D721Med (cell line): ENCODE data around the gene CORO2B.

Source experiments
- DNase-seq: peaks from one replicate; pipeline ENCODE4 v3.0.0; 2011; ENCODE audit warnings: low spot score; ENCODE audit not compliant: insufficient read length
- FAIRE-seq: peaks from 2 replicates; lab custom pipeline; 2011; peaks lifted over from hg19 to GRCh38; lab: Jason Lieb, UNC
- TF ChIP-seq, protein P1 (sequence below): IDR thresholded peaks from 2 replicates; pipeline ENCODE4 v1.5.1; 2012; ENCODE audit warnings: mild to moderate bottlenecking, control low read depth; ENCODE audit not compliant: insufficient read depth; ENCODE audit errors: missing control alignments

Gene CORO2B

DNA sequence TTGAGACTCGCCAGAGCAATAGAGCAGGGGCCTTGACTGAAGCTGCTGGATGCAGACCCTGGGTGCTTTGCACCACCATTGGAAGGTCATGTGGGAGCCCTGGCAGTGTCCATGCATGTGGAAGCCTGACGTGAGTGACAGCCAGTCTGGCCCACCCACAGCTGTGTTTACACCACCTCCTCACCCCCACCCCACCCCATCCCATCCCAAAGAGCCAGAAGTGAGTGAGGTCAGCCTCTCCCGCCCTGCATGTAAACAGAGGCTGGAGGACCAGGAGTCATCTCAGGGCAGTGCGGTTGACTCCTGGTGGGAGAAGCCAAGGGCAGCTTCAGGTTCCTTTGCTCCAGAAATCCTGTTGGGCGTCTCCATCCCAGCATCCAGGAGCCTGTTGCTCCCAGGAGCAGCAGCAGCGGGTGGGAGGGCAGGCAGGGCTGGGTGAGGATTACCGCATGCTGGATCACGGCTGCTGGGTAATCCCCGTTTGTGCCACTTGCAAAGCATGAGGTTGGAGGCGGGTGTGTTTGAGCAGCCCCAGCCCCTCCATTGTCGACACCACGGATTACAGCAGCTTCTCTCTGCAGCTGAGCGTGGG is 44.6 kb downstream of the CORO2B start:
- FAIRE-seq (no peak), DNase-seq (peak; percentile 78)

GRCh38 chr15:68625853-68626252 is 47.1 kb downstream of the CORO2B start:
- TF ChIP-seq, protein P1, sequence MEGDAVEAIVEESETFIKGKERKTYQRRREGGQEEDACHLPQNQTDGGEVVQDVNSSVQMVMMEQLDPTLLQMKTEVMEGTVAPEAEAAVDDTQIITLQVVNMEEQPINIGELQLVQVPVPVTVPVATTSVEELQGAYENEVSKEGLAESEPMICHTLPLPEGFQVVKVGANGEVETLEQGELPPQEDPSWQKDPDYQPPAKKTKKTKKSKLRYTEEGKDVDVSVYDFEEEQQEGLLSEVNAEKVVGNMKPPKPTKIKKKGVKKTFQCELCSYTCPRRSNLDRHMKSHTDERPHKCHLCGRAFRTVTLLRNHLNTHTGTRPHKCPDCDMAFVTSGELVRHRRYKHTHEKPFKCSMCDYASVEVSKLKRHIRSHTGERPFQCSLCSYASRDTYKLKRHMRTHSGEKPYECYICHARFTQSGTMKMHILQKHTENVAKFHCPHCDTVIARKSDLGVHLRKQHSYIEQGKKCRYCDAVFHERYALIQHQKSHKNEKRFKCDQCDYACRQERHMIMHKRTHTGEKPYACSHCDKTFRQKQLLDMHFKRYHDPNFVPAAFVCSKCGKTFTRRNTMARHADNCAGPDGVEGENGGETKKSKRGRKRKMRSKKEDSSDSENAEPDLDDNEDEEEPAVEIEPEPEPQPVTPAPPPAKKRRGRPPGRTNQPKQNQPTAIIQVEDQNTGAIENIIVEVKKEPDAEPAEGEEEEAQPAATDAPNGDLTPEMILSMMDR: no peak
- DNase-seq: no peak
- FAIRE-seq: no peak

More for the DNA sequence above, 44.6 kb downstream of the CORO2B start:
- TF ChIP-seq, protein P1: no peak

DNA sequence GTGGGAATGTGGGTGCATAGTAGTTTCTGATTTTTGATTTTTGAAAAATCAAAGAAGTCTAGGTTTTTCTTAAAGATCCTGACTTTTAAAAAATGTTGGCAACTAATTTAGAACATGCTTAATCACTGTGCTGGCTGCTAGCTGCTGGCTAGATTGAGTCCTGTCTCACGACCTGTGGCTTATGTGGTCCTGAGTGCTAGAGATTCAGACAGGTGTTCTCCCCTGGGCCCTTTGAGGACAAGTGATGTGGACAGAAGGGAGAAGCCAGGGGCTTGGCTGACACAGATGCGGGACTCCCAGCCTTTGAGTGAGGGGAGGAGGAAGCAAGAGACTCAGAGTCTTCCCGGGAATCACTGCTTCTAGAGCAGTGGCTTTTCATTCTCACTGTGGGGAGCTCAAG is 47.5 kb downstream of the CORO2B start:
- DNase-seq (no peak), FAIRE-seq (no peak)
- TF ChIP-seq, protein P1: no peak

- TF ChIP-seq, protein P1: no peak
- DNase-seq: no peak
- no peak for FAIRE-seq
These were observed 47.9 kb downstream of the CORO2B start for GRCh38 chr15:68626739-68627138.

- no peak for DNase-seq
- TF ChIP-seq, protein P1: no peak
- no peak for FAIRE-seq
These were observed 48.7 kb downstream of the CORO2B start for GRCh38 chr15:68627476-68627875.

GRCh38 chr15:68627995-68628394 is 49.2 kb downstream of the CORO2B start:
- DNase-seq (no peak), FAIRE-seq (no peak)
- TF ChIP-seq, protein P1: no peak

DNA sequence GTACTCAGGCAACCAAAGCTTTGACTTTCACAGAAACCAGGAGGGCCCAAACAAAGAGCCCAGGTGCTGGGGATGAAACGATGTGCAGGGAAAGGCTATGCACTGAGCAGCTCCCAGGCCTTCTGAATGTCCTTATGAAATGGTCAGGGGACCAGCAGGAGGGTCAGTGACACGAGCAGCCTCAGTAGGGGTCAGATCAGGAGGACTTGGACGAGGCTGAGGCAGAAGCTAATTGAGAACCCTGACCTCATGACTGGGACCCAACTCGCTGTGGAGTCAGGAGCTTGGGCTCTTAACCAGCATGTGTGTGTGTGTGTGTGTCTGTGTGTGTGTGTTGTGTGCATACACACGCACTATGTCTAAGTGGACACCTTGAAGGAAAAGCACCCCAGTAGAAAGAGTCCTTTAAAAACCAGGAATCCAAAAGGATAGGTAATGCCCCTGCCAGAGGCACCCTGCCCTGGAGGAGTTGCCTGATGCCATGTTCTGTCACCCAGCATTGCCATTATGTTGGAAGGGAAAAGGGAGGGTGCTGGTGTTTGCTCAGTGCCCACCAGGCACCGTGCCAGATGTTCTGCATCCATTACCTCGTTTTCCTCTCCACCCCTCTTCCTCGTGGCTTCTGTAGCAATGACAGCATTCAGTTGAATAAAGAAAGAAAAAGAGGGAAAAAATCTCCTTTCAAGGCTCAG is 50.9 kb downstream of the CORO2B start:
- no peak for DNase-seq
- TF ChIP-seq, protein P1: no peak
- FAIRE-seq: no peak
